ENCODE results near the gene PYURF. TPM values are rescaled to one million over a fixed set of nuclear protein-coding genes. Genes with fewer than 3 reads are reported as not detected.

PYURF gene
- polyA plus RNA-seq, 1 of the 3 experiments (the other 2 are of a cell fraction) = 52.0 TPM

DNA sequence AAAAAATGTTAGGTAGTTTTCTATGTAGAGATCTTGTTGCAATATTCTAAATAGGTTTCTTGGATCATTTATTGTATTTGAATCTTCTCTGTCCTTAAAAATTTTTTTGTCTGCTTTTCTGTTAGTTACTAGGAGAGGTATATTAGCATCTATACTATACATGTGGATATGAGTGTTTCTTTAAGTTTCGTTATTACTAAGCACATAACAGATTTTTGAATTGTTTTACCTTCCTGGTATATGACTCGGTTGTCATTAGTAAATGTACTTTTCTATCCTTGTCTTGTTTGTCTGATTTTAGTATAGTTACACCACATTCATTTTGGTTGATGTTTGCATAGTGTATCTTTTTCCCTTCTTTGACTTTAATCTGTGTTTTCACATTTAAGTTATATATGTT, 20.2 kb downstream of the PYURF start:
- H3K27ac ChIP-seq (ENCODE audit: low read depth in 2 of 2, low read length in 1 of 2) = no peak overlapping the region
- TF ChIP-seq MEF2A (IDR thresholded peaks at IDR 0.05; ENCODE audit: borderline replicate concordance, low read depth) (no peak), RAD21 (IDR thresholded peaks at IDR 0.05; ENCODE audit: low read length) (no peak), MXI1 (IDR thresholded peaks at IDR 0.05; ENCODE audit: low read depth, low read length) (no peak), ELF1 (IDR thresholded peaks at IDR 0.05) (no peak), POLR2AphosphoS5 (IDR thresholded peaks at IDR 0.05; ENCODE audit: low read depth, low read length) (no peak), JUND (IDR thresholded peaks at IDR 0.05) (no peak), RCOR1 (IDR thresholded peaks at IDR 0.05; ENCODE audit: low read length) (no peak), TCF12 (IDR thresholded peaks at IDR 0.05) (no peak), TEAD4 (IDR thresholded peaks at IDR 0.05; ENCODE audit: borderline replicate concordance, insufficient read depth) (no peak), YY1 (IDR thresholded peaks at IDR 0.05; ENCODE audit: low read depth) (no peak), FOSL2 (IDR thresholded peaks at IDR 0.05; ENCODE audit: borderline replicate concordance, low read depth) (no peak), FOXJ3 (CRISPR knock-in tag; IDR thresholded peaks at IDR 0.05) (no peak), GATA2 (CRISPR knock-in tag; IDR thresholded peaks at IDR 0.05) (no peak)
- TF ChIP-seq, protein P1, sequence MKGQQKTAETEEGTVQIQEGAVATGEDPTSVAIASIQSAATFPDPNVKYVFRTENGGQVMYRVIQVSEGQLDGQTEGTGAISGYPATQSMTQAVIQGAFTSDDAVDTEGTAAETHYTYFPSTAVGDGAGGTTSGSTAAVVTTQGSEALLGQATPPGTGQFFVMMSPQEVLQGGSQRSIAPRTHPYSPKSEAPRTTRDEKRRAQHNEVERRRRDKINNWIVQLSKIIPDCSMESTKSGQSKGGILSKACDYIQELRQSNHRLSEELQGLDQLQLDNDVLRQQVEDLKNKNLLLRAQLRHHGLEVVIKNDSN (IDR thresholded peaks at IDR 0.05; ENCODE audit: borderline replicate concordance, low read depth) = no peak
- H3K4me3 ChIP-seq (ENCODE audit: low read depth in 2 of 2, low read length in 1 of 2) = no peak overlapping the region
- WGBS (ENCODE audit: low lambda C conversion rate) = 57% methylated on average over 2 of the region's 2 CpGs
- H4K20me1 ChIP-seq (ENCODE audit: insufficient read depth) = no peaks in the 10 kb centered on the region
- no peaks in the 10 kb centered on the region for H3F3A ChIP-seq (replicated peaks; ENCODE audit: insufficient read depth)
- ChIA-PET CTCF (interaction anchor here (1.0 kb wide), 1 partner anchor 12 kb away, joined by 3 read pairs; no protein-coding TSS in a partner anchor), POLR2A (no interaction called here)
- no peak for DNase-seq
- no peak overlapping the region for H2AFZ ChIP-seq (ENCODE audit: low read depth)
- no peaks in the 10 kb centered on the region for H3K9me3 ChIP-seq
- no peaks in the 10 kb centered on the region for H3K79me2 ChIP-seq (ENCODE audit: insufficient read depth)
- H3K4me2 ChIP-seq = no peak overlapping the region
- H3K9ac ChIP-seq = no peak overlapping the region
- H3K27me3 ChIP-seq (ENCODE audit: insufficient read depth) = no peaks in the 10 kb centered on the region
- H3K4me1 ChIP-seq (ENCODE audit: control insufficient read depth in 1 of 2, insufficient read depth in 2 of 2, low read depth in 1 of 2, low read length in 1 of 2) = no peaks in the 10 kb centered on the region
- H3K9me2 ChIP-seq = no peaks in the 10 kb centered on the region
- H3K36me3 ChIP-seq (replicated peaks in 1 of 2; ENCODE audit: control insufficient read depth in 1 of 2, insufficient read depth in 2 of 2, low read length in 1 of 2) = no peaks in the 10 kb centered on the region

GRCh38 chr4:88497859-88498409, 25.6 kb downstream of the PYURF start:
- Histone ChIP-seq H3K79me2 (ENCODE audit: insufficient read depth) (no peaks in the 10 kb centered on the region), H3K27ac (ENCODE audit: low read depth in 2 of 2, low read length in 1 of 2) (no peak overlapping the region), H2AFZ (ENCODE audit: low read depth) (no peak overlapping the region), H3K36me3 (replicated peaks in 1 of 2; ENCODE audit: control insufficient read depth in 1 of 2, insufficient read depth in 2 of 2, low read length in 1 of 2) (no peaks in the 10 kb centered on the region), H3K4me3 (ENCODE audit: low read depth in 2 of 2, low read length in 1 of 2) (no peak overlapping the region), H3K9me3 (no peaks in the 10 kb centered on the region), H3F3A (replicated peaks; ENCODE audit: insufficient read depth) (no peaks in the 10 kb centered on the region), H3K9ac (no peak overlapping the region), H4K20me1 (ENCODE audit: insufficient read depth) (no peaks in the 10 kb centered on the region), H3K27me3 (ENCODE audit: insufficient read depth) (no peaks in the 10 kb centered on the region), H3K4me1 (ENCODE audit: control insufficient read depth in 1 of 2, insufficient read depth in 2 of 2, low read depth in 1 of 2, low read length in 1 of 2) (no peaks in the 10 kb centered on the region), H3K9me2 (no peaks in the 10 kb centered on the region), H3K4me2 (no peak overlapping the region)
- POLR2A ChIA-PET = no interaction called here
- DNase-seq = no peak
- 75% methylated on average over 1 of the region's 2 CpGs for WGBS (ENCODE audit: low lambda C conversion rate)
- TF ChIP-seq JUND (IDR thresholded peaks at IDR 0.05) = no peak
- no peak for TF ChIP-seq TEAD4 (IDR thresholded peaks at IDR 0.05; ENCODE audit: borderline replicate concordance, insufficient read depth)
- TF ChIP-seq, protein P1 (IDR thresholded peaks at IDR 0.05; ENCODE audit: borderline replicate concordance, low read depth) = no peak
- TF ChIP-seq MEF2A (IDR thresholded peaks at IDR 0.05; ENCODE audit: borderline replicate concordance, low read depth) = no peak
- TF ChIP-seq MAX (IDR thresholded peaks at IDR 0.05; ENCODE audit: low read depth) = no peak
- no peak for TF ChIP-seq TCF12 (IDR thresholded peaks at IDR 0.05)
- TF ChIP-seq RCOR1 (IDR thresholded peaks at IDR 0.05; ENCODE audit: low read length) = no peak
- TF ChIP-seq, protein P2, sequence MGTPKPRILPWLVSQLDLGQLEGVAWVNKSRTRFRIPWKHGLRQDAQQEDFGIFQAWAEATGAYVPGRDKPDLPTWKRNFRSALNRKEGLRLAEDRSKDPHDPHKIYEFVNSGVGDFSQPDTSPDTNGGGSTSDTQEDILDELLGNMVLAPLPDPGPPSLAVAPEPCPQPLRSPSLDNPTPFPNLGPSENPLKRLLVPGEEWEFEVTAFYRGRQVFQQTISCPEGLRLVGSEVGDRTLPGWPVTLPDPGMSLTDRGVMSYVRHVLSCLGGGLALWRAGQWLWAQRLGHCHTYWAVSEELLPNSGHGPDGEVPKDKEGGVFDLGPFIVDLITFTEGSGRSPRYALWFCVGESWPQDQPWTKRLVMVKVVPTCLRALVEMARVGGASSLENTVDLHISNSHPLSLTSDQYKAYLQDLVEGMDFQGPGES (IDR thresholded peaks at IDR 0.05; ENCODE audit: low read depth, low read length) = no peak
- TF ChIP-seq SMC3 (IDR thresholded peaks at IDR 0.05; ENCODE audit: low read depth, low read length) = no peak
- TF ChIP-seq SIN3A (IDR thresholded peaks at IDR 0.05; ENCODE audit: borderline replicate concordance, low read depth, low read length) = no peak
- TF ChIP-seq FOXJ3 (CRISPR knock-in tag; IDR thresholded peaks at IDR 0.05) = no peak
- TF ChIP-seq RFX5 (IDR thresholded peaks at IDR 0.05; ENCODE audit: low read length) = no peak
- TF ChIP-seq NRF1 (IDR thresholded peaks at IDR 0.05; ENCODE audit: low read depth, low read length) = no peak
- TF ChIP-seq GATA2 (CRISPR knock-in tag; IDR thresholded peaks at IDR 0.05) = no peak
- no peak for TF ChIP-seq FOXM1 (IDR thresholded peaks at IDR 0.05; ENCODE audit: low read depth)
- no peak for TF ChIP-seq RXRA (IDR thresholded peaks at IDR 0.05; ENCODE audit: borderline replicate concordance, low read depth)
- no peak for TF ChIP-seq CHD2 (IDR thresholded peaks at IDR 0.05; ENCODE audit: low read length, partially characterized antibody)
- CTCF ChIA-PET = no interaction called here

Data from SK-N-SH (cell line).